Mammary epithelial cell (primary cell): ENCODE measurements around the gene CD300LF.

Experiments used
- EZH2 ChIP-seq: IDR thresholded peaks from 2 replicates; pipeline ENCODE4 v1.6.1; 2012; ENCODE audit warnings: low read length, inconsistent platforms, borderline replicate concordance
- TF ChIP-seq, protein P1 (sequence below), 2 donors: IDR thresholded peaks in 1 of 2; conservative IDR thresholded peaks in 1 of 2; 2 replicates each; pipeline ENCODE4 v1.5.1; 2011 to 2012; ENCODE audit warnings: inconsistent platforms in 2 of 2, low read length in 2 of 2, mild to moderate bottlenecking in 2 of 2, control low read depth in 1 of 2, low read depth in 1 of 2; ENCODE audit not compliant: insufficient read depth in 1 of 2; ENCODE audit errors: extremely low read depth in 1 of 2

- TF ChIP-seq, protein P1, sequence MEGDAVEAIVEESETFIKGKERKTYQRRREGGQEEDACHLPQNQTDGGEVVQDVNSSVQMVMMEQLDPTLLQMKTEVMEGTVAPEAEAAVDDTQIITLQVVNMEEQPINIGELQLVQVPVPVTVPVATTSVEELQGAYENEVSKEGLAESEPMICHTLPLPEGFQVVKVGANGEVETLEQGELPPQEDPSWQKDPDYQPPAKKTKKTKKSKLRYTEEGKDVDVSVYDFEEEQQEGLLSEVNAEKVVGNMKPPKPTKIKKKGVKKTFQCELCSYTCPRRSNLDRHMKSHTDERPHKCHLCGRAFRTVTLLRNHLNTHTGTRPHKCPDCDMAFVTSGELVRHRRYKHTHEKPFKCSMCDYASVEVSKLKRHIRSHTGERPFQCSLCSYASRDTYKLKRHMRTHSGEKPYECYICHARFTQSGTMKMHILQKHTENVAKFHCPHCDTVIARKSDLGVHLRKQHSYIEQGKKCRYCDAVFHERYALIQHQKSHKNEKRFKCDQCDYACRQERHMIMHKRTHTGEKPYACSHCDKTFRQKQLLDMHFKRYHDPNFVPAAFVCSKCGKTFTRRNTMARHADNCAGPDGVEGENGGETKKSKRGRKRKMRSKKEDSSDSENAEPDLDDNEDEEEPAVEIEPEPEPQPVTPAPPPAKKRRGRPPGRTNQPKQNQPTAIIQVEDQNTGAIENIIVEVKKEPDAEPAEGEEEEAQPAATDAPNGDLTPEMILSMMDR (conservative IDR thresholded peaks at IDR 0.05 in 1 of 2, IDR thresholded peaks at IDR 0.05 in 1 of 2; ENCODE audit: extremely low read depth in 1 of 2, insufficient read depth in 1 of 2, low read depth in 1 of 2, low read length in 2 of 2) = no peak
- TF ChIP-seq EZH2 = no peak
These were observed 28.1 kb upstream of the CD300LF start for GRCh38 chr17:74740641-74741387.
